ENCODE measurements around the gene SNX6.

GRCh38 chr14:34568803-34569202, 61.1 kb downstream of the SNX6 start:
- TF ChIP-seq CTCF (IDR thresholded peaks at IDR 0.05) (no peak), POLR2A (IDR thresholded peaks at IDR 0.05) (no peak)

All from ovary (tissue), 3 donors.